Chondrocyte (in vitro differentiated cells): Measurements from ENCODE around the gene RNF8. TPM values are rescaled to one million over a fixed set of nuclear protein-coding genes. Genes with fewer than 3 reads are reported as not detected.

Experiments used
- DNase-seq: peaks from one replicate; pipeline ENCODE4 v3.0.0; 2021; ENCODE audit warnings: mixed read lengths, low spot score
- H3K27ac Mint-ChIP-seq: one replicate; pipeline ENCODE4 v1.8.0; 2021; ENCODE audit warnings: mild to moderate bottlenecking, moderate library complexity, mixed read lengths; ENCODE audit not compliant: unreplicated experiment
- H3K27me3 Mint-ChIP-seq: 2 replicates; pipeline ENCODE4 v1.8.0; 2021; ENCODE audit warnings: low read depth, mixed read lengths
- H3K36me3 Mint-ChIP-seq: 2 replicates; pipeline ENCODE4 v1.8.0; 2021; ENCODE audit warnings: low read depth, mixed read lengths
- H3K4me1 Mint-ChIP-seq: 2 replicates; pipeline ENCODE4 v1.8.0; 2021; ENCODE audit warnings: low read depth, mild to moderate bottlenecking, mixed read lengths
- H3K4me3 Mint-ChIP-seq: one replicate; pipeline ENCODE4 v1.8.0; 2021; ENCODE audit warnings: mild to moderate bottlenecking, moderate library complexity, mixed read lengths; ENCODE audit not compliant: unreplicated experiment
- H3K9me3 Mint-ChIP-seq: 2 replicates; pipeline ENCODE4 v1.8.0; 2021; ENCODE audit warnings: low read depth, mixed read lengths
- total RNA-seq: library from RNA; stranded (reverse); gene quantifications from 3 replicates; pipeline ENCODE4 v1.2.1, GENCODE V29; 2021
- TF ChIP-seq, protein P1 (sequence below): fragments of 200-600 bp; sonication (generic); IDR thresholded peaks from 2 replicates; pipeline ENCODE4 v1.5.0; 2021; ENCODE audit warnings: antibody characterized with exemption, mild to moderate bottlenecking, moderate library complexity

The RNF8 gene
- total RNA-seq, 1 donor from 2014 or later = 19.5 TPM

DNA sequence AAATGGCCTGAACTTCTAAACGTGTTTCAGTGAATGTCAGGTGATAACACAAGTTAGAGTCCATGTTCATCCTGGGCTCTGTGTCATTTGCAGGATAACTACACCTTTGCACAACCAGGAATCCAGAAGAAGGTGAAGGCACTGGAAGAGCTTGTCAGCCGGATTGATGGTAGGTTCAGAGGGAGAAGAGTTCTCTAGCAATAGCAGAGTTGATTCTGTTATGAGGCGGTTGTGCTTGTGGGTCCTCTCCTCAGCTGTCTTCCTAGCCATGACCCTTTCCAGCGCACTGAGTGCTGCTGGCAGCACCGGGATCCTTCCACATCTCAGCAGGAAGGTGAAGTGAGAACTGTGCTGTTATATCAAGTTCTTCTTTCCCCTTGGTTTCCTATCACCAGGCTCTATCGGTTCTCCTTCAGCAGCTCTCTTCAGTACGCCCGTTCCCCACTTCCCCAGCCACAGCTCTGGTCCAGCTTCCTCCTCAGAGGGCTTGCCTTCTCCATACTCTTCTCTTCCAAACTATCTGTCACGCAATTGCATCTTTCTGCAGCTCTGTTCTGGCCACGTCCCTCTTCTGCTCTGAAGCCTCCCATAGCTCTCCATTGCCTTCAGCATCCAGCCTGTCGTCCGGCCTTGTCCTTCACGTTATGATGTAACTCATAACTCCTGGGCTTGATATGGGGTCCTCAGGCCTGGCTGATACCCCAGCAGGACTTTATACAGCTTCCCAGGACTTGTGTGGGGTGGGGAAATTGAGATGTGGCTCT, 39.9 kb upstream of the RNF8 start:
- Mint-ChIP-seq H3K36me3 (peaks cover 16% of the 10 kb centered on the region), H3K27ac (no peak overlapping the region)

DNA sequence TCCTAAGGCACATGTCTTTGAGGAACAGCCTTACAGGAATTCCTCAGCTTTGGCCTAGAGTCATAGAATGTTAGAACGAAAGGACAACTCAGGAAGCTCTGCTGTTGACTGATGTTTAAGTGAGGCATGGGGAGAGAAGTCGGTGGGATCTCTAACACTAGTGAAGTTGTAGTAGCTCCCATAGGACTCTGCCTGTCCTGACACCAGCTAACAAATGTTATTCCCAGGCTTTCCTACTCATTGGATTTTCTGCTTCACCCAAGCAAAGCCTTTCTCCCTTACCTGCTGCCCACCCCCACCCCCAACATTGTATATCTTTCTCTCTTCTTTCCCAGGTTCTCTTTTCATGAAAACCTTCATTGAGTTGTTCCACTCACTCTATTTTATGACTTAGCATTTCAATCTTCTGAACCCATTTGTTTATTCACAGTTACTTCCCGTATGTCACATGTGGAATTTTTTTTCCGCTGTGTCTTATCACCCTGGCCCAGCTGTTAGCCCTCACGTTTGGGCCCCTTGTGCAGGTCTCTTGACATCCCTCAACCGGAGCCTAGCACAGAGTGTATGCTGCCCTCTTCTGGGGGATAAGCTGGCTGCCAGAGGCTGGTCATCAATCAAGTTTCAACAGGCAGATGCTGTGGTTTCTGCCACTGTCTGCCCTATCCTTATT, 39.2 kb upstream of the RNF8 start:
- Mint-ChIP-seq H3K27ac (peak overlapping the region; percentile 1), H3K4me3 (no peak overlapping the region), H3K27me3 (no peaks in the 10 kb centered on the region), H3K9me3 (no peaks in the 10 kb centered on the region), H3K36me3 (peaks cover 15% of the 10 kb centered on the region), H3K4me1 (peaks cover 13% of the 10 kb centered on the region)
- TF ChIP-seq, protein P1, sequence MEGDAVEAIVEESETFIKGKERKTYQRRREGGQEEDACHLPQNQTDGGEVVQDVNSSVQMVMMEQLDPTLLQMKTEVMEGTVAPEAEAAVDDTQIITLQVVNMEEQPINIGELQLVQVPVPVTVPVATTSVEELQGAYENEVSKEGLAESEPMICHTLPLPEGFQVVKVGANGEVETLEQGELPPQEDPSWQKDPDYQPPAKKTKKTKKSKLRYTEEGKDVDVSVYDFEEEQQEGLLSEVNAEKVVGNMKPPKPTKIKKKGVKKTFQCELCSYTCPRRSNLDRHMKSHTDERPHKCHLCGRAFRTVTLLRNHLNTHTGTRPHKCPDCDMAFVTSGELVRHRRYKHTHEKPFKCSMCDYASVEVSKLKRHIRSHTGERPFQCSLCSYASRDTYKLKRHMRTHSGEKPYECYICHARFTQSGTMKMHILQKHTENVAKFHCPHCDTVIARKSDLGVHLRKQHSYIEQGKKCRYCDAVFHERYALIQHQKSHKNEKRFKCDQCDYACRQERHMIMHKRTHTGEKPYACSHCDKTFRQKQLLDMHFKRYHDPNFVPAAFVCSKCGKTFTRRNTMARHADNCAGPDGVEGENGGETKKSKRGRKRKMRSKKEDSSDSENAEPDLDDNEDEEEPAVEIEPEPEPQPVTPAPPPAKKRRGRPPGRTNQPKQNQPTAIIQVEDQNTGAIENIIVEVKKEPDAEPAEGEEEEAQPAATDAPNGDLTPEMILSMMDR = peak; percentile 78
- DNase-seq = no peak

More for the DNA sequence above, 39.9 kb upstream of the RNF8 start:
- TF ChIP-seq, protein P1 = no peak
- Mint-ChIP-seq H3K9me3 (no peaks in the 10 kb centered on the region), H3K27me3 (no peaks in the 10 kb centered on the region), H3K4me1 (peaks cover 13% of the 10 kb centered on the region), H3K4me3 (no peak overlapping the region)
- DNase-seq = no peak

DNA sequence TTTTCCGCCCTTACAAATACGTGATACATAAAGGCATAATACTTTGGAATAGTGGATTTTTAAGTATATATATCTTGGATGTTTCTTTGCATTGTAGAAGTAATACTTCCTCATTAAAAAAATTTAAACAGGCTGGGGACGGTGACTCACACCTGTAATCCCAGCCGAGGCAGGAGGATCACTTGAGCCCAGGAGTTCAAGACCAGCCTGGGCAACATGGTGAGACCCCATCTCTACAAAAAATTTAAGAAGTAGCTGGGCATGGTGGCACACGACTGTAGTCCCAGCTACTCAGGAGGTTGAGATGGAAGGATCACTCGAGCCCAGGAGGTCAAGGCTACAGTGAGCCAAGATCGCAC, 38.6 kb upstream of the RNF8 start:
- H3K4me3 Mint-ChIP-seq = no peak overlapping the region
- no peak for DNase-seq
- no peaks in the 10 kb centered on the region for H3K27me3 Mint-ChIP-seq
- H3K9me3 Mint-ChIP-seq = no peaks in the 10 kb centered on the region
- peaks cover 15% of the 10 kb centered on the region for H3K36me3 Mint-ChIP-seq
- H3K4me1 Mint-ChIP-seq = peaks cover 13% of the 10 kb centered on the region
- TF ChIP-seq, protein P1 = peak; percentile 47
- H3K27ac Mint-ChIP-seq = no peak overlapping the region

DNA sequence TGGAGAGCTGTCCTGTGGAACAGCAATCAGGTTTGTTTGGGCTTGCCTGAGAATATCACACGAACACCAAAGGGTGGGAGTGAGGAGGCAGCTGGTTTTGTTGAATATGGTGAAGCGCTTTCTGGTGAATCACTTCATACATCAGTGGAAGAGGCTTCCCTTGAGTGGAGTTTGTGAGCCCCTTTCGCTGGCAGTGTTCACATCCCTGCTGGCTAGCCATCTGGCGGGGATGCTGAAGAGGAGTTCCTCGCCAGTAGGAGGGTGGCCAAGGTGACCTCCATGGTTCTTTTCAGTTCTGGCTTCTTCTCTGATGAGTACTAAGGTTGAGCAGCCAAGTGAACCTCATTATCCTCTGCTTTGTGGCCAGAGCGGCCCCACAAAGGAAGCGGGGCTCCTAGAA, 37.7 kb upstream of the RNF8 start:
- peaks cover 15% of the 10 kb centered on the region for H3K36me3 Mint-ChIP-seq
- H3K9me3 Mint-ChIP-seq = no peaks in the 10 kb centered on the region
- H3K4me3 Mint-ChIP-seq = no peak overlapping the region
- no peak for DNase-seq
- H3K4me1 Mint-ChIP-seq = peaks cover 13% of the 10 kb centered on the region
- H3K27ac Mint-ChIP-seq = no peak overlapping the region
- TF ChIP-seq, protein P1 = no peak
- no peaks in the 10 kb centered on the region for H3K27me3 Mint-ChIP-seq

DNA sequence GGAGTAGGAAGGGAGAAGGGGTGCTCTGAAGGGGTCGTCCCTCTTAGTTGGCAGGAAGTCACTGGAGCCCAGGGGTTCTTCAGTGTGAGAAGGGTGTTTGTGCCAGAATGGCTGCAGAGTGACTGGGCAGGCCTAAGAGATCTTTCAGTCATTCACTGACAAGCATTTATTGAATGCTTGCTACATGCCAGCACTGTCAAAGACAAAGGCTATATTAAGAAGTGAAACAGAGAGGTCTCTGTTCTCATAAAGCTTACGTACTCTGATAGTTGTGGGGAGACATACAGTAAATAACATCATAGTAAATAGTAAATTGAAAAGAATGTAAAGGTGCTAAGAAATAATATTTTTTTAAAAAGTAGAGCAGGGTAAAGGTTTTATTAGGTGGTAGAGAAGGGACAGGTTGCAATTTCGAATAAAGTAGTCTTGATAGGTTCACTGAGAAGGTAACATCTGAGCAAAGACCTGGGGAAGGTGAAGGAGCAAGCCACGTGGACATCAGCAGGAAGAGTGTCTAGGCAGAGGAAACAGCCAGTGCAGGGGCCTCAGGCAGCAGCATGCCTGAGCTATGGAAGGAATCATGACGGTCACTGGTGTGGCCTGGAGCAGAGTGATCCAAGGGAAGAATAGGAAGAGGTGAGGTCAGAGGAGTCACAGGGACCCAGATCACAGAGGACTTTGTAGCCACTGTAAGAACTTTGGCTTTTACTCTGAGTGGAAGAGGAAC, 36.3 kb upstream of the RNF8 start:
- H3K9me3 Mint-ChIP-seq = no peaks in the 10 kb centered on the region
- no peaks in the 10 kb centered on the region for H3K27me3 Mint-ChIP-seq
- H3K27ac Mint-ChIP-seq = no peak overlapping the region
- H3K36me3 Mint-ChIP-seq = peaks cover 17% of the 10 kb centered on the region
- no peak for DNase-seq
- H3K4me1 Mint-ChIP-seq = peaks cover 3% of the 10 kb centered on the region
- TF ChIP-seq, protein P1 = no peak
- no peak overlapping the region for H3K4me3 Mint-ChIP-seq
